ENCODE data around the gene TMEM72.

Gene TMEM72

DNA sequence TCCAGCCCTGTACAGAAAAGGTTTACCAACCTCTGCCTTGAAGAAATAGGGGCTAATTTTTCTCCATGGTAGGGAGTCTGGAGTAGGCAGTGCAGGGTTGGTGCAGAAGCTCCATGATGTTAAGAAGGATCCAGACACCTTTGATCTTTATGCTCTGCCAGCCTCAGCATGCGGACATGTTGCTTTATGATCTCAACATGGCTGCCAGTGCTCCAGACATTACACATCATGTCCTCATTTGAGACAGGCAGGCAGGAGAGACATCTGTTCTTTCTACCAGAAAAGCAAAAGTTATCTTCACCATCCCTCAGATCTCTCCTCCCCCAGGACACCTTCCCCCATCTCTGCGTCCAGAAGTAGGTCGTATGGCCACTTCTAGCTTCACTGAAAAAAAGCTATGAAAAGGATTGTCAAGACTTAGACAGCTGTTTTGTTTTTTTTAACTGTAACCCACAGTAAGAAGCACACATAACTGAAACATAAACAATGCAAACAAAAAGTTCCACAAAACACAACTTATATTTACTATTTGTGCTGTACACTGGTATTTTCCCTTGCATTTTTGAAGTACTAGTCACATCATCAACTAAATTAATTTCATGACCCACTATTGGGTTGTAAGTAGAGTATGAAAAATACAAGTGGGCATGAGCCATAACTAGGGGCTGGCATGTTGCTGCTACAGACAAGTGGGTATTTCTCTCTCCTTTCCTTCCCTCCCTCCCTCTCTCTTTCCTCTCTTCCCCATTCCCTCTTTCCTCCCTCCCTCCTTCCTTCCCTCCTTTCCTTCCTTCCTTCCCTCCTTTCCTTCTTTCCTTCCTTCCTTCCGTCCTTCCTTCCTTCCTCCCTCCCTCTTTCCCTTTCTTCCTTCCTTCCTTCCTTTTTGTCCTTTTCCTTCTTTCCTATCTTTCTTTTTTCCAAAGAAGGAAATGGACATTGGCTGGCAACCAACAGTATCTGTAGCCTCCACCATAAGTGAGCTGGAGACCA, 45.9 kb downstream of the TMEM72 start:
- DNase-seq = no peak

DNA sequence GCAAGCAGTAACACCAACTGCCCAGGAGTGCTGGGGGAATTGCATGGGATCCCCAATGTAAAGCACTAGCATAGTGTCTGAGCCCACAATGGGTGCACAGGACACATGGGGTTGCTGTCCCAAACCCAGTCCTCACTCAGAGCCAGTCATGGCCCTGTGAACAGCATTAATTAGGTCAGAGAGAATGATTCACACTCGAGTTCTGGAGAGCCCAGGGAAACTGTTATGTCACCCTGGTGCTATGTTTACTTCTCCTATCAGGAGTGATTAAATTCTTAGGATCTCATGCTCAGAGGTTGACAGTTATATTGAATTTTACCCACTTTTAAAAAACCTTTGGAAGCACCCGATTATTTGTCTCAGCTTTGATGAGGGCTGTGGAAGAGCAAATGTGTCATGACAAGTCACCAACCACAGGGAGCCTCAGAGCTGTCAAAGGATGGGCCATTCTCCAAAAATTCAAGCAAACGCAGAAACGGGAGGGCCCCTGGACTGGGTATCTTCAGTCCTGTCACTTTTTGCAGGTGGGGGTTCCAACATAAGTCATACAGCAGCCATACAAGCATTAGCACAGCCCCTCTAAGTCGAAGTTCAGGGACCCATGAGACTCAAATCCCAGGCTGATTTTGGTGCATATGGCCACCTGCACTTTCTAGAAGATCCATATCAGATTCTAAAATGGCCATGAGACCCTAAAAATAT, 47.2 kb downstream of the TMEM72 start:
- DNase-seq = no peak

DNA sequence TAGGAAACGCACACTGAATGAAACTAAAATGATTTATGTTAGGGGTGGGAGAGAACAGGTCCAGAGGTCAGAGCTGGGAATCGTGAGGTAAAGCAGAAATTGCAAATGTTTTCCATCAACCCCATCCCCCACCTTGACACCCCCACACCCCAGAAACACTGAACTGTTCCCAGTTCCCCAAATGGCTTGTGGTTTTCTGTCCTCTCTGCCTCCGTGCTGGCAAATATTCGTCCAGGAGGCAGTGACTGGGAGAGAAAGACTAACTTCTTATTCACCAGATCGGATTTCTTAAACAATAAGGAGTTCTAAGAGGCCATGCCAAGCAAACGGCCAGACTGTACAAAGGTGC, 47.7 kb downstream of the TMEM72 start:
- no peak for DNase-seq

DNA sequence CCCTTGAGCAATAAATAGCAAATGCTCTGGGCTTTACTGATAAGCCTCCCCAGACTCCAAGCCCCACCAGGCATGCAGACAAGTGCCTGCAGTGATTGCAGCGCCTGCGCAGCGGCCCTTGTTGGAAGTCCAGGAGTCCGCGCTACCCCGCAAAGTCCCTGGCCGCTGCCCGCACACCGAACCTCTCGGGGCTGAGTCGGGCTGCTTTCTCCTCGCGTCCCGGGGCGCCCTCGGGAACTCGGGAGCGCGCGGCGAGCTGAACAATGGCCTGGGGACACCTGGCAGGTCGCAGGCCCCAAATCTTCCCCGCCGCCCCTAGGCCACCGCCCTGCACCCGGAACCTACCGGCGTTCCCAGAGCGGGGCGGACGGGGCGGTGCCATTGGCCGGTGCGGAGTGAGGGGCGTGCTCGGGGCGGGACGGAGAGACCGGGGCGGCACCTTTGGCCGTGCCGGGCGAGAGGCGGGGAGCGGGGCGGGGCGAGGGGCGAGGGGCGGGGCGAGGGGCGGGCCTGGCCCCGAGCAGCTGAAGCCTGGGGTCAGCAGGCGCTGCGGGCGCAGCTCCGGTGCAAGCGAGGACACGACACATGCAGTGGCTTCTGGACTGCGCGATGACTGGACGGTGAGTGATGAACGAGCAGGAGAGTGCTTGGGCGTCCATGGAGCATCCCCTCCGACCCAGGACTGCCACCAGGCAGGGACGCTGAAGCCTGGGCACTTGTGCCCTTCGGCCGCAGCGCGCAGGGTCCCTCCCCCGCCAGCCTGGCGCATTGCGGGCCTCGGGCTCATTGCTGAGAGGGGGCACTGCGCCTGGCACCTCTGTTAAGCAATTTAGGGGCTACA, 48.3 kb downstream of the TMEM72 start, which contains the start of gene RASSF4:
Gene RASSF4 (plus strand): TSS at position 556 of the 841 bp plus-strand sequence. CDS start 10,401 bp downstream, outside the sequence.
- no peak for DNase-seq

DNA sequence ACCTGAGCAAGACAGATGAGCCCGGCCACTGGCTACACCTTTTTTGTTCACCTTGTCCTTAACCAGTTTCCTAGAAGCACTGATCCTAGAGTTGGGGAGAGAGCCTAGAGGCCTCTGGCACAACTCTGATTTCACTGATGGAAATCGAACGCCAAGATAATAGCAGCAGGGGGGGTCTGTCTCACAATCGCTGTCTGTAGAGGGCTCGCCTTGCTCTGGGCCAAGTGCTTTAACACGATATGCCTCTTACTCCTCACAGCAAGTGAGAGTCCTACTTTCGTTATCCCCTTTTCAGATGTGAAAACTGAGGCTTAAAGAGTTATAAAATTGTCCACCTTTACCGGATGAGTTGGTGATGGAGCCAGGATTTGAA, 48.9 kb downstream of the TMEM72 start:
- no peak for DNase-seq

DNA sequence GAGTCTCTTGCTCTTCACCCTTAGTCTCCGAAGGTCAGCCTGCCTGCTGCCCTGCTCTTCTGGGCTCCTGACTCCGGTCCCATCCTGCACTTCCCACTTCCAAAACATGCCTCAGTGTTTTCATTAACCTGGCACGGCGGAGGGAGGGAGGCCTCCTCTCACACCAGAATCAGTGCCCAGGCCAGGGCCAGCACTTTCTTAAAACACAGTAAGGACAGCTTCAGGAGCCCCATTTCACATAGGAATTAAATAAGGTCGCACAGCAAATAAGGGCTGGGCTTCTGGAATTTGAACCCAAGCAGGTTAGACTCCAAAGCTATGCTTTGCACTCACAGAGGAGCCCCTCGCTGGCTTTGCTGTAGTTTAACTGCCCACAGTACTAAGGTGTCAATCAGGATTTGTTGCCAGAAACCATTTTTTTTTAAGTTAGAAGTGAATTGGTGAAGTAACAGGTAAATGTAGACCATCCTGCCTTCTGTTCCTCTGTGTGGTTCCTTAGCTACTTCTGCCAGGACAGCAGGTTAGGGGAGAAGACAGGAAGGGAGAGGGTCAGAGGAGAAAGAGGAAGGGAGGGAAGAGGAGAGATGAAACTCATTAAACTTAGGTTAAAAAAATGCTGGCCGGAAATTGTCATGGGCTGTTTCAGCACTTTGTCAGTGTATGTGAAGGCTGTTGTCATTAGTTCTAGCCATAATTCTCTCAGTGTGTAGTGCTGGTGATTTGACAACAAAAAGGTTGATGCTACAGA, 49.5 kb downstream of the TMEM72 start:
- no peak for DNase-seq

DNA sequence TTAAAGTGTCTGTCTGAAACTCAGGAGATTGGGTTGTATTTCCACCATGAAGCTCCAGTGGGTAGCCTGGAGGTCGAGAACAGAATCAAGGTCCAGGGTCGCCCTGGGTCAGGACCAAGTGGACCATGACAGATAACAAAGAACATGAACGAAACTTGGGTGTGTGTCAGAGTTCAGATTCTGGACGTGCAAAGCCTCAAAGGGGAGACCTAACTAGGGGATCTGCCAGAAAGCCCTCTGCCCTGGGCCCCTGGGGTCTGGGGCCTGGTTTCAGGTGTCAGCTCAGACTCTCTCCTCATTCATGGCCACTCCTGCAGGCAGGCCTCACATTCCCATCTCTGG, 50.1 kb downstream of the TMEM72 start:
- no peak for DNase-seq

DNA sequence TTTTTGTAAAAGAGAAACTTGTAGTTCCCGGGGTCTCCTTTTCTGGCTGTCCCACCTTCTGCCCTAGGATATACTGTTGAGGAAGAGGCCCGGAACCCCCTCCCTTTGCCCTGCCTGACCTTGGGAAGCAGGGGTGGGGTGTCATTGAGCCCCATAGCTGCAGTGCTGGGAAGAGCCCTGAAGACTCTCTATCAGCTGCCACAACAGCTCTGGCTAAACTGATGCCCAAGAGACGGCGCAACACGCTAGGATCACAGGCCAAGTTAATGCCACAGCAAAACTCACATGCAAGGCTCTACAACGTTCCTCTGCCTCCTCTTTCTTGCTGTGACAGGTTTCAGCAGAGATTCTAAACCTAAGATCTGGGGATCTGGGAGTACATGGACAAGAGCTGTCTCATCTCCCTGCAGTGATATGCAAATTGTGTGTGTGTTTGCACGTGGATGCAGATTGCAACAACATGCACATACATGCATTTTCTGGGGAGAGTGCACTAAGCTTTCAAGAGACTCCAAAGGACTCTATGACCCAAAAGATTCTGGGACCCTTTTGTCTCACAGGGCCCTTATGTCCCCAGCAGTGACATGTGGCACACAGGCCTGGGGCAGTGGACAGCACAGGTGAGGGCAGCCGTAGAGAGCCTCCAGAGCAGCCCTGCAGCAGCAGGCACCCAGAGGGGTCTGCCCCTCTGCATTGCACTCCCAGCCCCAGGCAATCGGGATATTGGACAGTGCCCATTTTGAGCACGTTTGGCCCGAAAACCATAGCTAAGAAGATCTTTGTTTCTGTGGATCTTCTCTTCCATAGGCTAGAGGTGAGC, 51.0 kb downstream of the TMEM72 start:
- no peak for DNase-seq

DNA sequence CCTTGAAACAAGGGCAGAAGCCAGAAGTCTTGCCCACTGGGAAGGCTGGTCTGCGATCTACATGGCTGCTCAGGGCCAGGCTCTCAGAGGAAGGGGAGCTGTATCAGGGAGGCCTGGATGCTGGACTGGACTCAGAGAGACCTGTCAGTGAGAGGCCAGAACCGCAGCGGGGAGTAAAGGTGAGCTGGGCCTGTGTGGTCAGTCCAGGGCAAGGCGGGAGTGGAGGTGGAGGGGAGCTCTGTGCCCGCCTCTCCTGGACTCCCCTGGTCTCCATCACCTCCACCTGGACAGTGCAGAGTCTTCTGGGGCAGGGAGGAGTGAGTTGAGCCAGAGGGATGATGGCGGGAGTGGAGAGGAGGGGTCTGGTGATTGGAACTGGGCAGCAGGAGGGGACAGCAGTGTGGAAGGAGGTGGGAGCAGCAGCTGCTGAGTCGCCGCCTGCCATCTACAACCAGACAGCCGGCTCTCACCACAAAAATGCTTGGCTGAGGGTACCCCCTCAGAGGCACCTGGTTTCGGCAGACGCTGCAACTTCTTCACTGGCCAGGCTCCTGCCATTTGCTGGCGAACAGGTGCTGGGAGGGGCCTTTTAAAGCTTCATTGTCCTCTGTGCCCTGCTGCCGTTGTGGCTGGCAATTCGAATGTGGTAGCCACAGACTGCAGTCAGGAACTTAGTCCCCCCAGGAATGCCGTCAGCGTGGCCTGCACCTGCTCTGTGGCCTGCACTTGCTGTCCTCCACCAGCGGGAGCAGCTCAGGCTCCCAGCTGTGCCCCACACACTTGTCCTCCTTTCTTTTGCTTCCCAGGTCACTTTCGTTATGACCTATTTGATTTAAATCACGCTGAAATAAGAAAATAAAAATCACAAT, 52.0 kb downstream of the TMEM72 start:
- no peak for DNase-seq

DNA sequence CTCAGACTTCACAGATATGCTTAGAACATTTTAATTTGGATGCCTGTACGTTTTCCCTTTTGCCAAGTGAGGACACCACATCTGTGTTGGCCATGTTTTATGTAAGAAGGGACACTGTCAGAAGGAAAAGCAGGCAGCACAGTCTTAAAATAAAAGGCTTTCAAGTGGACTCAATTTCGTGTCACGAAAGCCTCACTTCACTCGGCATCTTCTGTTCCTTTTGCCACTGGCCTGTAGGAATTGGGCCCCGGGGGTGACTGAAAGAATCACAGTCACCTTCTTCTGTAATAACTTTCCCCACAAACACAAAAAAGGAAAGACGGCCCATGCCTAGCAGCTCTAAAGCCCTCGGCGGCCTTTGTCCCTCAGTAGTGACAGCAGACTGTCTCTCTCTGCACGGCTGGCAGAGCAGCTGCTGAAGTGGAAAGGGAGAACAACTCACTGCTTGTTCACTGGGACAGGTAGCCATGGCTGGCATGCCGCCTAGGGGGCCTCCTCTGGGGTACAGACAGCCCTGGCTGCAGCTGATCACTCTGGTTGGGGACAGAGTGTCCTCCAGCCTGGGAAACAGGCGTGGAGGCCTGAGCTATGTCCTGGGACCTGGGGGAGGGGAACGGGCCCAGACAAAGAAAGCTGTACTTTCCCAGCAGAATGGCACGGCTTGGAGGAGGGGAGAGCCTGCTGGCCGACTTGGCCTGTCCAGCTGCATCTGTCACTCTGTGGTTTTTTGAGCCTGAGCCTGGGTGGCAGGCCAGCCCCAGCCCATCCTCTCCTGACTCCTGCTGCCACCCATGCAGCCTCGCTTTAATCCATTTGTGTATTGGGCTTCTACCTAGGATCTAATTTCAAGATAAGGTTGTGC, 52.9 kb downstream of the TMEM72 start:
- no peak for DNase-seq

DNA sequence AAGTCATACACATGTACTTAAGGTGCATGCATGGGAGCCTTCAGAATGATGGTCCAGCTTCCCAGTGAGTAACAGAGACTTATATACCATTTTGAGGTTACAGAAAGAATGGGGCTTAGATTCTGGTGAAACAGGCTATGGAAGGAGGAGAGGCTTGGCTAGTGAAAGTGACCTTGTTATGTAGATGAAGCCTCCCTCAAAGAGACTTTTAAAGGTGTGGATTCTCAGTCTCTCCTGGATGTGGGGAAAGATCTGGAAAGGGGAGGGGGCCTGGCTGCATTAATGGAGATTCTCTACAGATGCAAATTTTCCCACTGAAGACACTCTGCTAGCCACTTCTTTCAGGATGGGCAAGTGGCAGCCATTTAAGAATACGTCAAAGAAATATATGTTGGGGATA, 54.0 kb downstream of the TMEM72 start:
- DNase-seq = no peak

DNA sequence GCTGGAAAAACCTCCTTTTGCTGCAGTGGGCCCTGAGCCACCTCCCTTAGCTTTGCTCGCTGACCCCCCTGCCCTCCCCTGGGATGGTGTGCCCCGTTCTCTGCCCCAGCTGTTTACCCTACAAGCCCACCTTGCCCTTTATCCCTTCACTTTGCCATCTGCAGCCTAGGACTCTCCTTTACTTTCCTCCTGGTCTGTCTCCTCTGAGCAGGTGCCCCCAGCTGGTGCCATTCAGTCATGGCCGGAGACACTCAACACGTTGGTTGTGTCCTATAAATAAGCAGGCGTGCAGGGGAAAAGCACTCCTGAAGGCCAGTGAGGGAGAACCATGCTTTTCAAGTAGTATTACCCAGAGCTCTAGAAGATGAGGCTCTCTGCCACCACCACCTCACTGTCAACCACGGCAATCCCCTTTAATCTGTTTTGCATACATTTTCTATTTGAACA, 54.5 kb downstream of the TMEM72 start:
- DNase-seq = no peak

DNA sequence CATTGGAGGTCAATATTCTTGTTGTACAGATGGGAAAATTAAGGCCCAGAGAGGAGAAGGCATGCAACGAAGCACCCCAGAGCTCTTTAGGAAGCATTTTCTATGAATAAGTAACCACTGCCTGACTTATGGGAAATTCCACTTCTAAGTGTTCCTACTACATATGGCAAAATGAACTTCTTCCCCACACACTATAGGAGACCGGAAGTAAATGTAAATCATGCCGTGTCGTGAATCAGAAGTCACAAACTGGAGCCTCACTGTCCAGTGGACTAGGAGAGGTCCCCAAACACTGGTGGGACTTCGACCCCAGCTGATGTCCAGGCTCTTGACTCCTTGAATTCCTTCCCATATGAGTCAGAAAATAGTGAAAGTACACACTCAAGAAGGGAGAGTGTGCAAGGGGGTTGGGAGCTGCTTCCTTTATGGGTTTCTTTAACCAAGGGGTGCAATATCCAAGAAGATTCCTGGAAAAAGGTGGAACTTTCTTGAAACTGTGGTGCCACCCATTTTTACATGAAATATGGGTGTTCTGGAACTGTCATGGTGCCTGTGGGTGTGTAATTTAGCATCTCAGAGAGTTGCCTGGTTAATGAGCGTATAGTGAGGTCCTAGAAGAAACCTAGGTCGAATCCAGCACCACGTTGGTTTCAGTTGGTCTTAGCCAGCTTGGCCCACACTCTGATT, 55.1 kb downstream of the TMEM72 start:
- no peak for DNase-seq

DNA sequence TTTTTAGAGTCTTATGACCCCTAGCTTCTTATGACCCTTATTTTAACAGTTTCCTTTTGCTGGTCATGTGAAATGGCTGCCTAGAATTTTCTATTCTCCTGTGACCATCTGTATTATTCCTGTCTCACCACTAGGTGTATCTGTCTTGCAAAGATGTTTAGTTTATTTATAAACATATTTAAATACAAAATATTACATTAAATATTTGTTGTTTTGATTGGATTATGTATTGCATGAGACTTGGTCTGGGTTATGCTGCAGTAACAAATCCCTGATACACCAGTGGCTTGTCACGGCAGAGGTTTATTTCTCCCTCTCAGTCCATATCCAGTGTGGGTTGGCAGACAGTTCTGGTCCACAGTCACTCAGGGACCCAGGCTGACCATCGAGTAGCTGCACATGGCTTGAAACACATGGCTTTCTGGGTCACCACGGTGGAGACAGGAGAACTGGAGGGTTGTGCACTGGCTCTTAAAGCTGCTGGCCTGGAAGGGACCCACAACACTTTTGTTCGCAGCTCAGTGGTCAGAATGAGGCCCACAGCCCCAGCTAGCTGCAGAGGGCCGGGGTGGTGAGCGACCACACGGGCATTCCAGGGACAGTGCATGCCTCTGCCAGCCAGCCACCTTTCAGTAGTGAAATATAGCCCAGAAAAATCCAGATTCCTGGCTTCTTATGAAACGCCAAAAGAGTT, 55.8 kb downstream of the TMEM72 start:
- DNase-seq = no peak

DNA sequence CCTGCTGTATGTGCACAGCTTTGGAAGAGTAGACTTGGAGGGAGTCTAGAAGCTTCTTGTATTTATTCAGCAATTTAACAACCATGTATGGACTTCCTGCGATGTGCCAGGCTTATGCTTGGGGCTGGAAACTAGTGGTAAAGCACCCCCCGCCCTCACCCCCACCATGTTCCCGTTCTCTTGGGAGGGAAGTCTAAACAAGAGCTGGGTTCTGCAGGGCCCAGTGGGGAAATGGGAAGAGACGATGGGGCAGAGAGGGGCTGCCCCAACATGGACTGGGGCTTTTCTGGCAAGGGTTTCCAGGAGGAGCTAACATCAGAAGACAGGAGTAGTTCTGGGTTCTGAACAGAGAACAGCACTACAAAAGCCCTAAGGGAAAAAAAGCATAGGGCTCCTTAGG, 56.5 kb downstream of the TMEM72 start:
- DNase-seq = no peak

DNA sequence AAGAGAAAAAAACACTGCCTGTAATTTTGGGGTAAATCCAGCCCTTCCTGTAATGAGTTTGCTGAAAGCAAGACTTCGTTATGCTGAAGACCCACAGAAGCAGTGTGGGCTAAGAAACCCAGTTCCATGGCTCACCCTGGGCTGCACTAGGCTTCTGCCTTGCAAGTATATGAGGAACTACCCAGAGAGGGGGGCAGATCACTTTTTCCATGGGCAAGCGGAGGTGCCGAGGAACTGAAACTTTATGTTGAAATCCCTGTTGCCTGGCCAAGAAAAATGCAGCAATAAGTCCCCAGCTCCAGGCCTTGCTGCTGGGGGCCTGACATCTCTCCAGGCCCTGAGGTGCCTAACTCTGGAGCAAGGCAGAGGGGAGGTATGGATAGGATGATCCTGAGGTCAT, 57.0 kb downstream of the TMEM72 start:
- no peak for DNase-seq

DNA sequence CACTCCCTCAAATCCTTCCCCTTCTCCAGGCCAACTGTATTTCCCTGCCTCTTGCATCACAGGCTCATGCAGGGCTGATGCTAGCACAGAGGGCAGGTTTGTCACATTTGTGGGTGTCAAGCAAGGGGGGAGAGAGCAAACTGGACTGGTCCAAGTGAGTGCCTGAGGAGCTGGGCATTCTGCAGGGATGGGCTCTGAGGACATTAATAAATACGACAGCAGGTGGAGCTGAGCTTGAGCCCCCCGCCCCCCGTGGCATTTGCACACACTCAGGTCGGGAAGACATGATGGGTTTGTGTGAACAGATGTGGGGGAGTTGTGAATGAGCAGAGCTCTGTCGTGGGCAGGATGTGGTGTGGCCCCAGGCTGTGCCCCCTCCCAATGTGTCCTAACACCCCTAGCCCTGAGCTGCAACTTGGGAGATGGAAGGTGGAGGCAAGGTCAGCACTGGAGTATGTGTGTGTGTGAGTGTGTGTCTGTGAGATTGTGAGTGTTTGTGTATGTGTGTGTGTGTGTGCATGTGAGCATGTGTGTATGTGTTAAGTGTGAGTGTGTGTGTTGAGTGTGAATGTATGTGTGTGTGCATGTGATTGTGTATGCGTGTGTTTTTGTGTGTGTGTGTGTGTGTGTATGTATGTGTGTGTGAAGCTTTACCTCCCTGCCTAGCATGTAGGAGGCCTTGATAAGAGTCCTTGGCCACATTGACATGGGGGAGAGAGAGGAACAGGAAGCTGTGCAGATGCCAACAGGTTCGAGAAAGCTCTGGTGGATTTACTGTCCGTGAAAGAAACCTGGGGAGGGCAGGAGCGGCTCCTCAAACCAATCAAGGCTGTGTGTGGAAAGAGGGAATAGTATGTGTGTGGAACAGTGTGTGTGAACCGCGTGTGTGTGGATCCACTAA, 57.6 kb downstream of the TMEM72 start:
- DNase-seq = no peak

Measured in cortex of kidney (tissue), 1 donor.